Kidney glomerular epithelial cell (primary cell): ENCODE measurements around the gene TMEM239.
A peak's percentile ranks its signal among the peaks of the same experiment; 100 is the strongest.
"Not testable (repeated sequence)": the region's sequence is repeated elsewhere in the genome, so short reads cannot be mapped to it uniquely, and the experiment has no call there.

Experiments
- DNase-seq: peaks from one replicate; lab custom pipeline; 2025; lab: John Stamatoyannopoulos, UW

TMEM239 gene

GRCh38 chr20:2799688-2800520 lies 16.3 kb upstream of the TMEM239 start:
- no peak for DNase-seq

GRCh38 chr20:2800521-2801285 lies 15.5 kb upstream of the TMEM239 start, which contains the start of gene CPXM1:
Gene CPXM1 (minus strand): TSS chr20:2800627. CDS start chr20:2800572, 55 bp downstream.
- DNase-seq = no peak

- DNase-seq = no peak
Measured at GRCh38 chr20:2801286-2801728, 14.9 kb upstream of the TMEM239 start.

DNA sequence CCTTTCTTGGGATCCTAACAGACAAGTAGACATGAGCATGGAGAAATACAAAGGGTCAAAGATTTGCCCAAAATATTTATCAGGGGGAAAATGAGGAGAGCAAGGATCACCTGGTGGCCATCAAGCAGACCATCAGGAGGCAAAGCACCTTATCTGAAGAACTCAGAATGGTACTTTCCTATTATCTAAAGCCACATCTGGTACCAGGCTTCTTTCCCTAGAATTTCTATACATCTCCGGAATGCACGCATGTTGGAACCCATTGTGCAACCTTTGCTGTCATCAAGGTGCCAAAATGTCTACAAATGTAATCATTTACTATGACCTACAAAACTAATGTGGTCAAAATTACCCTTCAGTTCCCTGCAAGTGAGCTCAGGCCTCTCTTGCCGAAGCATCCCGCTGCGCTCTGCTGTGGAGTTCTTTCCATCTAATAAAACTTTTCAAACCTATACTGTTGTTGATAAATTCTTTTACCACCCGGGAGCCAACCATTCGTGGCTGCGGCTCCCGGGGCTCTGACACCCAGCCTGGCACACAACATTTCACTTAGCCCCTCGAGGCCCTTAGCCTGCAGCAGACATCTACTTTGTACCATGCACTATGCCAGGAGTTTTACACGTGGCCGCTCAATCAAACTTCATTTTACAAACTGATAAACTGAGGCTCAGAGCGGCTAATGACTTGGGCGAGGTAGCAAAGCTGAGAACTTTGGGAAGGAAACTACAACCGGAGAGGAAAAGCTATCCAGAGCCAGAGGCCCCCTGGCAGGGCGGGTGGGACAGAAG lies 11.9 kb upstream of the TMEM239 start:
- DNase-seq = no peak

GRCh38 chr20:2804852-2805688 lies 11.1 kb upstream of the TMEM239 start:
- no peak for DNase-seq

DNA sequence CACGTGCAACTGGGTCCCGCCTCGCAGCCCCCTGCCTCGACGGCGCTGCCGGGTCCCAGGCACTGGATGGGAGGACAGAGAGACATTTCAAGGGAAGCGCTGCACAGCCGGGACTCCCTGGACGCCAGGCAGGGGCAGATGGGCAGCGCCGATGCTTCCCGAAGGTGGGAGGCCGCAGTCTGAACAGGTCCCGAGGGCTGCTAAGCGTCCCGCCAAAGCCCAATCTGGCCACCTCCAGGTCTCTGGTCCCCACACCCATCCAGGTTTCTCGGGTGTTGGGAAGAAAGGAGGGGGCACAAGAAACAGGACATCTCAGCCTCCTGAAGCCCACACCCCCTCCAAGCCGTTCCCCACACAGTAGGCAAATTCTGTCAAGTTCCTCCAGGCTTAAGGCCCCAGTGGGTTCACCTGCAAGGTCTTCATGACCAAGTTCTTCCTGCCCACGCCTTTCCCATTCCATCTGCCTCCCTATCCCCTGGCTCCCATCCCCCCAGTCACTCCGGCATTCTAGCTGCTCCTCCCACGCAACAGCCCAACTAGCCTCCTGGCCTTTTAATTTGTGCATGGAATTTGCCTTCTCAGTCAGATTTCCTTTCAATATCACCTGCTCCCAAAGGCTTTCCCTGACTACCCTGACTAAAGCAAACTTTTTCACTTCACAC lies 10.3 kb upstream of the TMEM239 start:
- no peak for DNase-seq

DNA sequence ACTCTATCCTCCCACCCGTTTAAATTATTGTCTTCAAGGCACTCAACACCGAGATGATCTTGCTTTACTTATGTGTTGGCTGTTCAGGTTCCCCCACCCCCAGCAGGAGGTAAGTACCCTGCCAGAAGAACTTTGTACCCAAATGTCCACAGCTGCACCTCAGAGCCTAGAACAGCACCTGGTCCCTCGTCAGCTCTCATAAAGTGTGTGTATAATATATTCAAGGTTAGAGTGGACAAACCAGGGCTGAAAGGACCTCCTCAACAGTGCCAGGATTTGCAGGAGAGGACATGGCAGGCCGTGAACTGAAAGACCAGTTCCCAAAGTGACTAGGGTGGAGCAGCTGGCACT lies 9.8 kb upstream of the TMEM239 start:
- DNase-seq = no peak

- no peak for DNase-seq
Measured at GRCh38 chr20:2807019-2807418, 9.1 kb upstream of the TMEM239 start.

GRCh38 chr20:2807929-2808328 lies 8.2 kb upstream of the TMEM239 start:
- DNase-seq = not testable (repeated sequence)

GRCh38 chr20:2809690-2810089 lies 6.5 kb upstream of the TMEM239 start:
- peak; percentile 52 for DNase-seq

GRCh38 chr20:2812189-2812588 lies 4.0 kb upstream of the TMEM239 start:
- no peak for DNase-seq

GRCh38 chr20:2814076-2814475 lies 2.1 kb upstream of the TMEM239 start:
- no peak for DNase-seq

DNA sequence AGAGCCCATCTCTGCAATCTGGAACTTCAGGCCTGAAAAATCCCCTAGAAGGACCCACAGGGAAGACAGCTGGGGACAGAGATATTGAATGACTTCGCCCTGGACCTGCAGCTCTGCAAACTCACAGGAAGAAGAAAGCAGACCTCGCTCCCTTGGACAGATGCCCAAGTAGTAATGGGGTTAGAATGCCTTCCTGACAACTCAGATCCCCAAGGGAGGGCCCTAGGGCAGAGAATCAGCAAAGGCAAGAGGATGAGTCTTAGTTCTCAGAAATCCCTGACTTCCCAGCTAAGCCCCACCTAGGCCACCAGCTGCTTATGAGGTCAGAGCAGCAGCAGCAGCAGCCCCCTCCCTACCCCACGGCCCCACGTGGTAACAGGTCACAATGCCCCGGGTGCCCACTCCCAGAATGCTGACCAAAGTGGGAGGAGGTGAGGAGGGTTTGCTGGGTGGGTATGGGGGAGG lies 1.5 kb upstream of the TMEM239 start, which contains the start of gene C20orf141:
Gene C20orf141, plus strand, starts transcription at position 401 of the 465 bp plus-strand sequence. CDS start 198 bp downstream, outside the sequence.
- DNase-seq = peak; percentile 93

- no peak for DNase-seq
Measured at GRCh38 chr20:2815242-2815900, 793 bp upstream of the TMEM239 start.

DNA sequence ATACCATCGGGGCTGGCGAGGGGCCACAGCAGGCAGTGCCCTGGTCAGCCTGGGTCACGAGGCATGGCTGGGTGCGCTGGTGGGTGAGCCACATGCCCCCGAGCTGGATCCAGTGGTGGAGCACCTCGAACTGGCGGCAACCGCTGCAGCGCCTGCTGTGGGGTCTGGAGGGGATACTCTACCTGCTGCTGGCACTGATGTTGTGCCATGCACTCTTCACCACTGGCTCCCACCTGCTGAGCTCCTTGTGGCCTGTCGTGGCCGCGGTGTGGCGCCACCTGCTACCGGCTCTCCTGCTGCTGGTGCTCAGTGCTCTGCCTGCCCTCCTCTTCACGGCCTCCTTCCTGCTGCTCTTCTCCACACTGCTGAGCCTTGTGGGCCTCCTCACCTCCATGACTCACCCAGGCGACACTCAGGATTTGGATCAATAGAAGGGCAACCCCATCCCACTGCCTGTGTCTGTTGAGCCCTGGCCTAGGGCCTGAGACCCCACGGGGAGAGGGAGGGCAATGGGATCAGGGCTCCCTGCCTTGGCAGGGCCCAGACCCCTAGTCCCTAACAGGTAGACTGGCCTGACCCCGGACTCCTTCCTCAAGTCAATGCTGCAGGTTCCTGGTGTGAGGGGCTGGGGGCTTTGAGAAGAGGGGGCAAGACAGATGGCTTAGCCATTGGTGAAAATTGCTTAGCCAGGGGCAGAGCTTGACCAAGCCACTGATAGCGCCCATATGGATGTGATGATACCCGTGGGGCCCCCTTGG lies 598 bp downstream of the TMEM239 start:
- no peak for DNase-seq

DNA sequence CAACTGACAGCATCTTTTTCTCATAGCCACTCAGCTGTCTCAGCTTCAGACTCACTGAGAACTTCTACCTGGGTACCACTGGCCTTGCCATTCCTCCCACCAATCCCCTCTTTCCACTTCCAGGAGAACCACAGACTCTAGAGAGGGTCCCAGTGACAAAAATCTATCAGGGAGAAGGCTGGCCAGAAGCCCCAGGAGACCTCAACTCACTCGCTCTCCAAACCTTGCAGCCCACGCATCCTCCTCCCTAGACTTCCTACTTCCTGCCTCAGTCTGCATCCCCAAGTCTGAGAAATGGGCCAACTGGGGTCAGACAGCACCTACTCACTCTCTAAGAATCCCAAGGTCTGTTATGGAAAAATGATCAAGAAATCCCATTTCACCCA lies 1.2 kb downstream of the TMEM239 start:
- DNase-seq = no peak

DNA sequence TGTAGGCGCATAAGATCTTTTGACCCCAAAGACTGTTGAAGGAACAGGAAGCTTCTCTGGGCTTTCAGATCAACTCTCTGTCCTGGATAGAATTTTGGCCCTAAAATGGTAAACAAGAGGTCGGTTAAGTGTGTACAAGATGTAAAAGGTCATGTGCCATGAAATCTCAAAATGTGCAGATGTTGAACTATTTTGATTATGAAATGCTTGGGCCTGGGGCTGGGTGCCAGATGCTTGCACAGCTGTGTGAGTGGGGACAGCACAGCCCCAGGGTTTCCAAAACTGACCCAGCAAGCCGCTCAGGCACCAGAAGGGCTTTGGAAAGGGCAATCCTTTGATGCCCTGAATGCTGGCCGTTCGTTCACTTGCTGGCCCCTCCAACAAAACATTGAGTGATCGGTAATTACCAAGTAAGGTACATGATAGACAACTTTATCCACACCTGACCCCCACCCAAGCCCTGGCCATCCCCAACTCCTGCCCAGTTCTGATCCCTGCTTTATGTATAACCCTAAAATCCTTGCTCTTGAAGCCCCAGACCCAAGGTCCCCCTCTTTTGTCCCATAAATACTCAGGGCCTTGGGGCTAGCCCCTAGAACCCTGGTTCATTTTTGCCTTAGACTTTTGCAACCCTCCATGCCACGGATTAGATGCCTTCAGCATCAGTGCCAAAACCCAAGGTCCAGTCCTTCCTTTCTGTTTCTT lies 1.9 kb downstream of the TMEM239 start:
- DNase-seq = no peak

- no peak for DNase-seq
Measured at GRCh38 chr20:2820084-2820895, 4.1 kb downstream of the TMEM239 start.
